Prostate gland (tissue), 2 donors: ENCODE measurements around the gene CRABP2. TPM values are rescaled to one million over a fixed set of nuclear protein-coding genes. Genes with fewer than 3 reads are reported as not detected.

Experiments used
- DNase-seq: peaks from one replicate; pipeline ENCODE4 v3.0.0-alpha.2; 2019; ENCODE audit warnings: low spot score
- H3K27ac ChIP-seq, 2 donors: fragments of 200-600 bp; sonication (generic); 2 replicates each; pipeline ENCODE4 v1.5.1; 2017 to 2019
- H3K27me3 ChIP-seq: fragments of 200-600 bp; sonication (generic); replicated peaks from 2 replicates; pipeline ENCODE4 v1.5.1; 2019; ENCODE audit not compliant: insufficient read depth
- H3K36me3 ChIP-seq, 2 donors: fragments of 200-600 bp; sonication (generic); 1 replicate in 1 of 2; 2 replicates in 1 of 2; pipeline versions ENCODE4 v1.5.1 to v1.8.1; 2017 to 2019
- H3K4me1 ChIP-seq: fragments of 200-600 bp; sonication (generic); replicated peaks from 2 replicates; pipeline ENCODE4 v1.5.1; 2019
- H3K4me3 ChIP-seq, 2 donors: fragments of 200-600 bp; sonication (generic); 2 replicates each; pipeline ENCODE4 v1.5.1; 2017 to 2019
- H3K9me3 ChIP-seq: fragments of 200-600 bp; sonication (generic); 2 replicates; pipeline ENCODE4 v1.5.1; 2017
- POLR2A ChIP-seq: fragments of 450-650 bp; IDR thresholded peaks from one replicate; pipeline ENCODE4 v1.6.1; 2016; ENCODE audit warnings: antibody characterized with exemption, mild to moderate bottlenecking
- POLR2AphosphoS5 ChIP-seq: sonication (generic); formaldehyde crosslinking; IDR thresholded peaks from one replicate; pipeline ENCODE4 v1.6.1; 2017; ENCODE audit warnings: antibody characterized with exemption
- WGBS: methylation state at CpG from one replicate; pipeline ENCODE4 v1.1.5; 2018; 5-methylcytosine and 5-hydroxymethylcytosine counted together
- intact Hi-C: fragments of 100-400 bp; cut with DNase I; formaldehyde crosslinking; loops from one replicate; pipeline ENCODE4 v1.14.2; 2022
- total RNA-seq, 2 donors: library from RNA; depleted of rRNA; stranded (reverse); fragments of >200 nt; gene quantifications; one replicate each; pipeline ENCODE4 v1.1.0, GENCODE V29; 2016
- TF ChIP-seq, protein P1 (sequence below), 4 experiments: fragments of 200-600 bp in 2 of 4; fragments of 450-650 bp in 2 of 4; sonication (generic) in 2 of 4; IDR thresholded peaks; 1 replicate in 3 of 4; 2 replicates in 1 of 4; pipeline ENCODE4 v1.5.1; 2016 to 2019; ENCODE audit warnings: antibody characterized with exemption in 4 of 4, mild to moderate bottlenecking in 2 of 4, moderate library complexity in 2 of 4

CRABP2 gene
- total RNA-seq, 2 donors from 2014 or later: 27.3 to 30.8 TPM

DNA sequence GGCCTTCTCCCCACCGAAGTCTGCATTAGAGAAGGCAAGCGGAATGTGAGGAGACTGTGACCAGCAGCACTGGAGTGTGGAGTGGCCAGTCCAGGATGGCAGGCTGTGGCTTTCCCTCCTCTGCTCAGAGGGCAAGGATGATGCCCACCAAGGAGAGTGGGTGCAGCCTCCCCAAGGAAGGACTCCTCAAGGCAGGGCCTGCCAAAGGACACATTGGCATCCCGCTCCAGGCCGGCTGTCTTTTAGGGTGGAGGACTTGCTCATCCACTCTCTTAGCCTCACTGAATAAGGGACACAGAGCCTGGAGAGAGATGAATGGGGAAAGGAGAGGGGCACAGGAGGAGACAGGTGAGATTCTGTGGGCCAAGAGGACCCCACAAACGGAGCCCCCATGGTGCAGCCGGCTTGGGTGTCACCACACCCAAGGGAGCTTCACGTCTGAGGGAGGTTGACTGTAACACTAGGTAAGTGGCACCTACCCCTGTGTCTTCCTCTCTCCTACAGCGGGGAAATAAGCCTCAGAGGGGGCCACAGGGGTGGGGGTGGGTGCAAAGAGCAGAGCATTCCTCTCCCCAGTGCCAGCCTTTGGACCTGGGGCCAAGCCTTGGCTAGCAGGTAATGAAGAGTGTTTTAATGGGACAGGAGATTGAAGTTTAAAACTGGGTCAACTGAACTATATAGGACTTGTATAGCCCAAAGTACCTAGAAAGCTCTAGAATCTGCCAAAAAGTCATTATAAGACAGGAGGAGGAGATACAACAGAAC, 24.0 kb downstream of the CRABP2 start:
- TF ChIP-seq POLR2AphosphoS5 (no peak), POLR2A (no peak)
- TF ChIP-seq, protein P1, sequence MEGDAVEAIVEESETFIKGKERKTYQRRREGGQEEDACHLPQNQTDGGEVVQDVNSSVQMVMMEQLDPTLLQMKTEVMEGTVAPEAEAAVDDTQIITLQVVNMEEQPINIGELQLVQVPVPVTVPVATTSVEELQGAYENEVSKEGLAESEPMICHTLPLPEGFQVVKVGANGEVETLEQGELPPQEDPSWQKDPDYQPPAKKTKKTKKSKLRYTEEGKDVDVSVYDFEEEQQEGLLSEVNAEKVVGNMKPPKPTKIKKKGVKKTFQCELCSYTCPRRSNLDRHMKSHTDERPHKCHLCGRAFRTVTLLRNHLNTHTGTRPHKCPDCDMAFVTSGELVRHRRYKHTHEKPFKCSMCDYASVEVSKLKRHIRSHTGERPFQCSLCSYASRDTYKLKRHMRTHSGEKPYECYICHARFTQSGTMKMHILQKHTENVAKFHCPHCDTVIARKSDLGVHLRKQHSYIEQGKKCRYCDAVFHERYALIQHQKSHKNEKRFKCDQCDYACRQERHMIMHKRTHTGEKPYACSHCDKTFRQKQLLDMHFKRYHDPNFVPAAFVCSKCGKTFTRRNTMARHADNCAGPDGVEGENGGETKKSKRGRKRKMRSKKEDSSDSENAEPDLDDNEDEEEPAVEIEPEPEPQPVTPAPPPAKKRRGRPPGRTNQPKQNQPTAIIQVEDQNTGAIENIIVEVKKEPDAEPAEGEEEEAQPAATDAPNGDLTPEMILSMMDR (IDR thresholded peaks at IDR 0.05): no peak
- 79% methylated on average over 8 of the region's 8 CpGs for WGBS
- DNase-seq: no peak
- peaks cover 4% of the 10 kb centered on the region for H3K4me1 ChIP-seq
- no peaks in the 10 kb centered on the region for H3K36me3 ChIP-seq
- no peaks in the 10 kb centered on the region for H3K9me3 ChIP-seq
- H3K4me3 ChIP-seq: no peak overlapping the region
- peaks cover 5% of the 10 kb centered on the region for H3K27me3 ChIP-seq
- intact Hi-C loops: no loop called here
- H3K27ac ChIP-seq: no peak overlapping the region

DNA sequence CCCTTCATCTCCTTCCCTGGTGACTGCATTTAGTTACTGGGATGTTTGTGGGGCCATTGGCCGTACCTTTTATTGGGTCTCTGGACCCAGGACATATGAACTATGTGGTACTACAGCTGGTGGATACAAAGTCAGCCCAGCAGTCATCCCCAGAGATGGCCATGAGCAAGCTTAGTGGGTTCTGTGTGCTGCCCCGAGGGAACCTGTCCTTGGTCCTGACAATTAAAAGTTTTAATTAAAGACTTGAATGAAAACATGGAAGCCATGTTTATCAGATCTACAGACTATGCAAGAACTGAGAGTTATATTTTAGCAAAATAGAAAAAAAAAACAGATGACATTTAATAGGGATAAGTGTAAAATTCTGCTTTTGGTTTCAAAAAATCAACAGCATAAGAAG, 25.3 kb downstream of the CRABP2 start:
- 51% methylated on average over 2 of the region's 2 CpGs for WGBS

DNA sequence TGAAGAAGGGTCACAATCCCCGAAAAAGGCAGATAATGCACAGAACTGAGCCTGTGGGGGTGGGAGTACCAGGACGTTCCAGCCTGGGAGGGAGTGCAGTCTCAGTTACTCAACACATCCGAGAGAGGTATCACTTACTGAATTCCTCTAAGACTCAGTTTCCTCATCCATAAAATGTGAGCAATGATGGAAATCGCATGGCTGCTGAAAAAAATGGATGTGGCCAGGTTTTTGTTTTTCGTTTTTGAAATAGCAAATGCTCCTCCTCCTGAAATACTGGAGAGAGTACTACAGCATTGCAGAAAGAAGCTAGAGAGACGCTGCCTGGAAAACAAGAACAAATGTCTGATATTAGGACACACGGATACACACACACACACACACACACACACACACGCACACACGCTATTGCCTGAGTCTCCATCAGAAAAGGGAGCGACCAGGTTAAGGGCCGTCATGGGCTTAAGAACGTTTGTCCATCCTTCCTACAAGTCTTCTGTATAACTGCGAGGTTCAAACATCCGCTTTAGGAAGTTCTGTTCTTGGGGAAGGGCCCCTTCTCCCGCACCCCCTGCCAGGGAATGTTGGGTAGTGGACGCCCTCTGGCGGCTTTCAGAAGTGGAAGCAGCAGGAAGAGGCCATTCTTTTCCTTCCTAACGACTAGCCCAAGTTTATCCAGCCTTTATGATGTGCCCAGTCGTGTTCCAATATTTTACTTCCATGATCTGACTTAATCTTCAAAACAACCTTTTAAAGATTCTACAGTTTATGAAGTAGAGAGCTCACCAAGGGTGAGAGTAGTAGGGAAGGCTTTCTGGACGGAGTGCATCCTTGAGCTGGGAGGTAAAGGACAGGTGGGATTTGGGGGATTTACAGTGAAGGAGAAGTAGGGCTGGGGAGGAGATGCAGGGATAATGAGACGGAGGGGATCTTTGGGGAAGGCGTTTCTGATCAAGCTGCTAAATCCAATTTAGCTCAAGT, 27.5 kb downstream of the CRABP2 start:
- no peak for DNase-seq
- intact Hi-C loops: loop anchor here (1.0 kb wide), 1 partner anchor 18 kb away; no protein-coding TSS in a partner anchor
- Histone ChIP-seq H3K4me3 (peak overlapping the region; percentile 27 to 33), H3K27me3 (peaks cover 5% of the 10 kb centered on the region), H3K4me1 (peaks cover 4% of the 10 kb centered on the region), H3K27ac (peak overlapping the region; percentile 60 to 74), H3K36me3 (no peaks in the 10 kb centered on the region), H3K9me3 (no peaks in the 10 kb centered on the region)
- peak; percentile 33 for TF ChIP-seq POLR2AphosphoS5
- TF ChIP-seq POLR2A: no peak
- TF ChIP-seq, protein P1 (IDR thresholded peaks at IDR 0.05): peak; percentile 22 to 84 (median 74)
- WGBS: 3% methylated on average over 22 of the region's 22 CpGs

More for the DNA sequence above, 25.3 kb downstream of the CRABP2 start:
- peaks cover 4% of the 10 kb centered on the region for H3K4me1 ChIP-seq
- H3K4me3 ChIP-seq: no peak overlapping the region
- TF ChIP-seq POLR2AphosphoS5 (no peak), POLR2A (no peak)
- TF ChIP-seq, protein P1 (IDR thresholded peaks at IDR 0.05): no peak
- no peak overlapping the region for H3K27ac ChIP-seq
- peaks cover 5% of the 10 kb centered on the region for H3K27me3 ChIP-seq
- intact Hi-C loops: no loop called here
- no peaks in the 10 kb centered on the region for H3K36me3 ChIP-seq
- H3K9me3 ChIP-seq: no peaks in the 10 kb centered on the region
- no peak for DNase-seq

DNA sequence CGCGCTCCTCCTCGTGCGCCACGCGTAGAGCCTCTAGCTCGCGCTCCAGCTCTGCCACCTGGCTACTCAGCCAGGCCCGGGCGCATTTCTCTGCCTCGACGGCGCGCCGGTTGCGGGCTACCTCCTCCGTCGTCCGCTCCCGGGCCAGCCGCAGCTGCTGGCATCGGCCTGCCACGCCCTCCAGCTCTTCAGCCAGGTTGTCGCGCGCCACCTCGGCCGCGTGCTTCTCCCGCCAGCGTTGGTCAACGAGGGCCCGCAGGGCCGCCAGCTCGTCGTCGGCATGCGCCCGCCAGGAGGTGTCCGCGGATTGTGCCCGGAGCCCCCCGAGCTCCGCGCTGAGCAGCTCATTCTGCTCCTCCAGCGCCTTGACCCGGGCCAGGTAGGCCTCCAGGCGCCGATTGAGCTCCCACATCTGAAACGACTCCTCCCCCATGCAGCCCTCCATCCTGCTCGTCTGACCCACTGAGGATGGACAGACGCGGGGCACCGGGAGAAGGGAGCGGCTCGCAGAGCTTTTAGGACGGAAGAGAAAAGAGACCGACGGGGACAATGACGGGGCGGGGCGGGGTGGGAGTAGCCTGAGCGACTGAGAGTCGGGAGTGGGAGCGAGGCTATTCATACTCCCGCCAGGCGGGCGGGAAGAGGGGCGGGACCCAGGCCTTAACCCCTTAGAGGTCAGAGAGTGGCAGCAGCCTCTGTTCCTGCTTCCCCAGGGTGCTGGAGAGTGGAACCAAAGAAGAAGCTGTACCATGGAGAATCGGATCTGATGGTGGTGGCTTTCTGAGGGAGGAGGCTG, 28.4 kb downstream of the CRABP2 start, which contains the start of gene NES:
TSS of gene NES (minus strand) at position 588 of the 796 bp plus-strand sequence. CDS start at position 445, 143 bp downstream.
- Histone ChIP-seq H3K36me3 (no peaks in the 10 kb centered on the region), H3K27me3 (peaks cover 5% of the 10 kb centered on the region), H3K9me3 (no peaks in the 10 kb centered on the region), H3K4me1 (peaks cover 4% of the 10 kb centered on the region), H3K27ac (peak within 1 kb of the TSS; percentile 60 to 74), H3K4me3 (peak within 1 kb of the TSS; percentile 27 to 33)
- TF ChIP-seq POLR2AphosphoS5 (peak; percentile 27), POLR2A (no peak)
- WGBS: 1% methylated on average over 66 of the region's 70 CpGs
- no peak for DNase-seq
- intact Hi-C loops: no loop called here
